PC-3 (cell line): ENCODE measurements around the gene FOXP1.

Experiments used
- EZH2 ChIP-seq: fragments of 300-600 bp; sonication (generic); IDR thresholded peaks from one replicate; pipeline ENCODE4 v1.6.1; 2017; ENCODE audit warnings: antibody characterized with exemption, mild to moderate bottlenecking, low read length; ENCODE audit not compliant: unreplicated experiment
- EZH2phosphoT487 ChIP-seq: fragments of 300-600 bp; sonication (generic); IDR thresholded peaks from 2 replicates; pipeline ENCODE4 v1.6.1; 2018; ENCODE audit warnings: mild to moderate bottlenecking, antibody characterized with exemption, low read length, borderline replicate concordance
- TF ChIP-seq, protein P1 (sequence below): fragments of 300-600 bp; sonication (generic); conservative IDR thresholded peaks from 2 replicates; pipeline ENCODE4 v1.5.1; 2017; ENCODE audit warnings: antibody characterized with exemption, low read depth, mild to moderate bottlenecking, low read length

DNA sequence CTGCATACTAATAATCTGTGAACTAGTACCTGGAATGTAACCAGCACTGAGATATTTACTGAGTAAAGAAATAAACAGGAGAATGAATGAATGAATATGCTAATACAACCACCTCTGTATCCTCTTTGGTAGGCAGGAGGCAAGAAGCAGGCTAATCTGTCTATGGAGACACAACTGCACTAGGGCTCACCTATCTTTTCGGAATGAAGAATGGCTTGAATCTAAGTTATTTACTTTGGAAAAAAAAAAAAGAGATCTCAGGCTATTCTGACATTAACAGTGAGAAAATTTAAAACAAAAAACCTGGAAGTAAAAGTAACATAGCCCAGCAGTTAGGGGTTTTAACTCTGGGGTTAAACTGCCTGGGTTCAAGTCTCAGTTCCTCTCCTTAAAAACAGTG lies 174.2 kb downstream of the FOXP1 start:
- TF ChIP-seq EZH2 (no peak), EZH2phosphoT487 (no peak)
- TF ChIP-seq, protein P1, sequence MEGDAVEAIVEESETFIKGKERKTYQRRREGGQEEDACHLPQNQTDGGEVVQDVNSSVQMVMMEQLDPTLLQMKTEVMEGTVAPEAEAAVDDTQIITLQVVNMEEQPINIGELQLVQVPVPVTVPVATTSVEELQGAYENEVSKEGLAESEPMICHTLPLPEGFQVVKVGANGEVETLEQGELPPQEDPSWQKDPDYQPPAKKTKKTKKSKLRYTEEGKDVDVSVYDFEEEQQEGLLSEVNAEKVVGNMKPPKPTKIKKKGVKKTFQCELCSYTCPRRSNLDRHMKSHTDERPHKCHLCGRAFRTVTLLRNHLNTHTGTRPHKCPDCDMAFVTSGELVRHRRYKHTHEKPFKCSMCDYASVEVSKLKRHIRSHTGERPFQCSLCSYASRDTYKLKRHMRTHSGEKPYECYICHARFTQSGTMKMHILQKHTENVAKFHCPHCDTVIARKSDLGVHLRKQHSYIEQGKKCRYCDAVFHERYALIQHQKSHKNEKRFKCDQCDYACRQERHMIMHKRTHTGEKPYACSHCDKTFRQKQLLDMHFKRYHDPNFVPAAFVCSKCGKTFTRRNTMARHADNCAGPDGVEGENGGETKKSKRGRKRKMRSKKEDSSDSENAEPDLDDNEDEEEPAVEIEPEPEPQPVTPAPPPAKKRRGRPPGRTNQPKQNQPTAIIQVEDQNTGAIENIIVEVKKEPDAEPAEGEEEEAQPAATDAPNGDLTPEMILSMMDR = no peak
